GM23248 (cell line): ENCODE results near the gene GRIK5. TPM values are rescaled to one million over a fixed set of nuclear protein-coding genes. Genes with fewer than 3 reads are reported as not detected.
A peak's percentile ranks its signal among the peaks of the same experiment; 100 is the strongest.

Experiments used
- DNase-seq: peaks from one replicate; pipeline ENCODE4 v3.0.0-alpha.2; 2015
- H2AFZ ChIP-seq: fragments of 200-600 bp; sonication (generic); 2 replicates; pipeline ENCODE4 v1.6.1; 2016; ENCODE audit warnings: antibody characterized with exemption
- H3F3A ChIP-seq: fragments of 200-600 bp; sonication (generic); 2 replicates; pipeline ENCODE4 v1.6.1; 2016; ENCODE audit warnings: mild to moderate bottlenecking, antibody characterized with exemption, mixed run types; ENCODE audit not compliant: insufficient read depth
- H3K27ac ChIP-seq: fragments of 200-600 bp; sonication (generic); 2 replicates; pipeline ENCODE4 v1.5.1; 2016; ENCODE audit warnings: mild to moderate bottlenecking
- H3K27me3 ChIP-seq: fragments of 200-600 bp; sonication (generic); replicated peaks from 2 replicates; pipeline ENCODE4 v1.6.1; 2016; ENCODE audit warnings: mild to moderate bottlenecking; ENCODE audit not compliant: insufficient read depth
- H3K36me3 ChIP-seq: fragments of 200-600 bp; sonication (generic); 2 replicates; pipeline ENCODE4 v1.6.1; 2016; ENCODE audit warnings: low read depth, mild to moderate bottlenecking
- H3K4me1 ChIP-seq: fragments of 200-600 bp; sonication (generic); 2 replicates; pipeline ENCODE4 v1.6.1; 2016; ENCODE audit warnings: mild to moderate bottlenecking; ENCODE audit not compliant: insufficient read depth
- H3K4me2 ChIP-seq: fragments of 200-600 bp; sonication (generic); one replicate; pipeline ENCODE4 v1.6.1; 2016; ENCODE audit warnings: mild to moderate bottlenecking; ENCODE audit not compliant: unreplicated experiment
- H3K4me3 ChIP-seq: fragments of 200-600 bp; sonication (generic); 2 replicates; pipeline ENCODE4 v1.5.1; 2016; ENCODE audit warnings: mild to moderate bottlenecking
- H3K79me2 ChIP-seq: fragments of 200-600 bp; sonication (generic); 2 replicates; pipeline ENCODE4 v1.6.1; 2016; ENCODE audit warnings: mild to moderate bottlenecking; ENCODE audit not compliant: insufficient read depth
- H3K9ac ChIP-seq: fragments of 200-600 bp; sonication (generic); 2 replicates; pipeline ENCODE4 v1.6.1; 2016; ENCODE audit warnings: mild to moderate bottlenecking
- H3K9me2 ChIP-seq: fragments of 200-600 bp; sonication (generic); 2 replicates; pipeline ENCODE4 v1.6.1; 2016; ENCODE audit warnings: mixed run types, mild to moderate bottlenecking, moderate library complexity; ENCODE audit not compliant: insufficient read depth
- H3K9me3 ChIP-seq: fragments of 200-600 bp; sonication (generic); one replicate; pipeline ENCODE4 v1.6.1; 2017; ENCODE audit warnings: low read depth
- H4K20me1 ChIP-seq: fragments of 200-600 bp; sonication (generic); 2 replicates; pipeline ENCODE4 v1.6.0; 2016; ENCODE audit not compliant: insufficient read depth
- EZH2 ChIP-seq: fragments of 200-600 bp; sonication (generic); IDR thresholded peaks from 2 replicates; pipeline ENCODE4 v1.6.1; 2018; ENCODE audit warnings: antibody characterized with exemption, mild to moderate bottlenecking; ENCODE audit not compliant: insufficient read depth, poor library complexity, severe bottlenecking
- EZH2phosphoT487 ChIP-seq: fragments of 200-600 bp; sonication (generic); IDR thresholded peaks from 2 replicates; pipeline ENCODE4 v1.6.1; 2018; ENCODE audit warnings: antibody characterized with exemption, moderate library complexity, mild to moderate bottlenecking, low read depth; ENCODE audit not compliant: insufficient read depth
- WGBS, 2 experiments: methylation state at CpG; one replicate each; pipeline ENCODE4 v1.1.6; 2015 to 2017; ENCODE audit warnings: low lambda C conversion rate in 2 of 2, low coverage in 1 of 2; ENCODE audit errors: missing lambda C conversion rate in 2 of 2; 5-methylcytosine and 5-hydroxymethylcytosine counted together
- in situ Hi-C: fragments of 300-500 bp; cut with MboI; formaldehyde crosslinking; loops from 2 replicates; pipeline ENCODE4 v1.15.0; 2020
- polyA plus RNA-seq: library from polyadenylated mRNA; unstranded; fragments of >200 nt; fragmentation: Nextera tagmentation; extraction: Ambion mirVana; gene quantifications from 2 replicates; pipeline ENCODE4 v1.2.1, GENCODE V29; 2016
- total RNA-seq: library from RNA; depleted of rRNA; stranded (reverse); fragments of >200 nt; shearing (Covaris generic); gene quantifications from 2 replicates; pipeline ENCODE4 v1.2.3, GENCODE V29; 2014

GRIK5 gene
- total and polyA plus RNA-seq, 2 experiments from 2014 or later, result not detected

- no peaks in the 10 kb centered on the region for H3K9me3 ChIP-seq
- no peak for TF ChIP-seq EZH2phosphoT487
- no peak for TF ChIP-seq EZH2
- no peaks in the 10 kb centered on the region for H3F3A ChIP-seq
- DNase-seq, result no peak
- no peaks in the 10 kb centered on the region for H3K9me2 ChIP-seq
- H3K9ac ChIP-seq, result no peak overlapping the region
- no peak overlapping the region for H3K4me2 ChIP-seq
- H3K27me3 ChIP-seq, result no peaks in the 10 kb centered on the region
- no peaks in the 10 kb centered on the region for H3K79me2 ChIP-seq
- 42 to 52% methylated on average over 4 of the region's 4 CpGs for WGBS, 2 experiments
- no peaks in the 10 kb centered on the region for H3K36me3 ChIP-seq
- no peak overlapping the region for H3K27ac ChIP-seq
- in situ Hi-C loops, result no loop called here
- no peak overlapping the region for H2AFZ ChIP-seq
- H4K20me1 ChIP-seq, result no peaks in the 10 kb centered on the region
- H3K4me1 ChIP-seq, result peaks cover 9% of the 10 kb centered on the region
- H3K4me3 ChIP-seq, result no peak overlapping the region
These were observed 23.5 kb upstream of the GRIK5 start for GRCh38 chr19:42093505-42093904.

DNA sequence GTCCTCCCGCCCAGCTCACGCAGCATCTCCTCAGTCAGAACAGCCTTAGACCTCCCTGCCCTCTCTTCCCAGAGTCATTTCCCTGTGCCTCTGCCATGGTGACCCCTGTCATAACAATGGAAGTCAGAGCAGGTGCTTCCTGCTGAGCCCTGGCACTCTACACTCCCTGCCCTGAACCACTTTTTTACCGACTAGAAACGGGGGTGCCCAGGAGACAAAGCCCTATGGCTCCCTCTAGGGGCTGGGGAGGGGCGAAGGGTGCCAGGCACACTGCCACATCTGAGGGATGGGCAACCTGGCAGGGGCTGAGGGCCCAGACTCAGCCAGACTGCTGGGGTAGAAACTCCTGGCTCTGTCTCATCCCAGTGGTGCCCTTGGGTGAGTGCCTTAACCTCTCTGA lies 22.3 kb upstream of the GRIK5 start:
- H3K27me3 ChIP-seq, result no peaks in the 10 kb centered on the region
- H4K20me1 ChIP-seq, result no peaks in the 10 kb centered on the region
- H3K4me1 ChIP-seq, result peaks cover 17% of the 10 kb centered on the region
- TF ChIP-seq EZH2phosphoT487, result no peak
- no peak for TF ChIP-seq EZH2
- H3F3A ChIP-seq, result 0 out of 2 replicates have a peak, but pooled peaks cover 9% of the 10 kb centered on the region
- no peak overlapping the region for H3K4me2 ChIP-seq
- H3K79me2 ChIP-seq, result no peaks in the 10 kb centered on the region
- H3K9me2 ChIP-seq, result no peaks in the 10 kb centered on the region
- H3K9me3 ChIP-seq, result no peaks in the 10 kb centered on the region
- in situ Hi-C loops, result no loop called here
- H2AFZ ChIP-seq, result no peak overlapping the region
- H3K27ac ChIP-seq, result no peak overlapping the region
- no peaks in the 10 kb centered on the region for H3K36me3 ChIP-seq
- peak; percentile 37 for DNase-seq
- 67 to 71% methylated on average over 5 of the region's 5 CpGs for WGBS, 2 experiments
- no peak overlapping the region for H3K9ac ChIP-seq
- H3K4me3 ChIP-seq, result no peak overlapping the region

DNA sequence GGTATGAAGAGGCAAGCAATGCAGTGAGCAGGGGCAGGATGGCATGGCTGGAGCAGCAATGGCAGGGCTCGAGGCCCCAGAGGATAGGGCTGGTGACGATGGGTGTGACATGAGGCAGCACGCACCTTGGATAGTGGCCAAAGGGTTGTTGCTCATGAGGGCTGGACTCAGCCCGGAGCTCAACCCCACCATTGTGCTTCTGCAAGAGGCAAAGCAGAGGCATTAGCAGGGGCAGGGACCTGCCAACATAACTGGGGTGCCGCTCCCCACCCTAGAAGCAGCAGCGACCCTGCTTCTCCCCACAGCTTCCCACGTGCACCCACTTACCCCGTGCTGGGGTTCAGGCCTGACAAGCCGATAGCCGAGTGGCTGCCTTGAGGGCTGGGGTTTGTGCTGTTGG lies 21.7 kb upstream of the GRIK5 start:
- DNase-seq, result peak; percentile 79
- no peak for TF ChIP-seq EZH2phosphoT487
- no peak for TF ChIP-seq EZH2

GRCh38 chr19:42091300-42091699 lies 21.3 kb upstream of the GRIK5 start:
- Histone ChIP-seq H3K9me3 (no peaks in the 10 kb centered on the region), H3F3A (0 out of 2 replicates have a peak, but pooled peaks cover 9% of the 10 kb centered on the region), H3K27me3 (no peaks in the 10 kb centered on the region), H4K20me1 (no peaks in the 10 kb centered on the region), H2AFZ (no peak overlapping the region), H3K4me1 (peaks cover 17% of the 10 kb centered on the region), H3K9me2 (no peaks in the 10 kb centered on the region), H3K4me2 (no peak overlapping the region), H3K27ac (no peak overlapping the region), H3K4me3 (no peak overlapping the region), H3K36me3 (no peaks in the 10 kb centered on the region), H3K79me2 (no peaks in the 10 kb centered on the region), H3K9ac (no peak overlapping the region)
- TF ChIP-seq EZH2, result no peak
- TF ChIP-seq EZH2phosphoT487, result no peak
- WGBS, 2 experiments, result 89 to 90% methylated on average over 11 to 13 of the region's 13 CpGs
- in situ Hi-C loops, result no loop called here
- no peak for DNase-seq

More for the DNA sequence above, 21.7 kb upstream of the GRIK5 start:
- Histone ChIP-seq H3K27me3 (no peaks in the 10 kb centered on the region), H3F3A (0 out of 2 replicates have a peak, but pooled peaks cover 9% of the 10 kb centered on the region), H3K4me1 (peaks cover 17% of the 10 kb centered on the region), H3K36me3 (no peaks in the 10 kb centered on the region), H3K79me2 (no peaks in the 10 kb centered on the region), H4K20me1 (no peaks in the 10 kb centered on the region), H3K9me2 (no peaks in the 10 kb centered on the region), H3K9ac (no peak overlapping the region), H3K4me3 (no peak overlapping the region), H3K4me2 (no peak overlapping the region), H3K9me3 (no peaks in the 10 kb centered on the region), H2AFZ (no peak overlapping the region), H3K27ac (no peak overlapping the region)
- WGBS, 2 experiments, result 54 to 59% methylated on average over 10 of the region's 10 CpGs
- in situ Hi-C loops, result no loop called here

- H3K27me3 ChIP-seq, result no peaks in the 10 kb centered on the region
- H3K79me2 ChIP-seq, result no peaks in the 10 kb centered on the region
- no peak overlapping the region for H3K27ac ChIP-seq
- 89% methylated on average over 9 of the region's 9 CpGs for WGBS, 2 experiments
- H3K9ac ChIP-seq, result no peak overlapping the region
- H3K9me2 ChIP-seq, result no peaks in the 10 kb centered on the region
- in situ Hi-C loops, result no loop called here
- H3K9me3 ChIP-seq, result no peaks in the 10 kb centered on the region
- H3K4me3 ChIP-seq, result no peak overlapping the region
- H2AFZ ChIP-seq, result no peak overlapping the region
- no peaks in the 10 kb centered on the region for H3K36me3 ChIP-seq
- H4K20me1 ChIP-seq, result no peaks in the 10 kb centered on the region
- peaks cover 14% of the 10 kb centered on the region; the same call in 1 of the 2 replicates for H3F3A ChIP-seq
- TF ChIP-seq EZH2phosphoT487 (no peak), EZH2 (no peak)
- H3K4me2 ChIP-seq, result no peak overlapping the region
- peaks cover 17% of the 10 kb centered on the region for H3K4me1 ChIP-seq
- no peak for DNase-seq
These were observed 20.7 kb upstream of the GRIK5 start for GRCh38 chr19:42090672-42091071.
